Activated gamma-delta T cell treated with anti-CD3 and anti-CD28 coated beads, Interleukin-2, amount 50 U/mL, for 16 hours (primary cell): Measurements from ENCODE around the gene POLN.
"Not testable (repeated sequence)": the region's sequence is repeated elsewhere in the genome, so short reads cannot be mapped to it uniquely, and the experiment has no call there.

Experiments used
- DNase-seq: peaks from one replicate; pipeline ENCODE4 v3.0.0-alpha.2; 2020; ENCODE audit warnings: low read depth

POLN gene

GRCh38 chr4:2165391-2165790 is 76.5 kb downstream of the POLN start:
- DNase-seq = no peak

- no peak for DNase-seq
These were observed 78.6 kb downstream of the POLN start for GRCh38 chr4:2163311-2163821.

GRCh38 chr4:2161092-2161703 is 80.7 kb downstream of the POLN start:
- DNase-seq = not testable (repeated sequence)

- no peak for DNase-seq
These were observed 82.0 kb downstream of the POLN start for GRCh38 chr4:2159931-2160330.

- DNase-seq = no peak
These were observed 86.7 kb downstream of the POLN start for GRCh38 chr4:2155246-2155645.

- DNase-seq = no peak
These were observed 87.6 kb downstream of the POLN start for GRCh38 chr4:2154215-2154740.

- DNase-seq = no peak
These were observed 90.4 kb downstream of the POLN start for GRCh38 chr4:2151544-2151943.

- no peak for DNase-seq
These were observed 91.8 kb downstream of the POLN start for GRCh38 chr4:2150076-2150475.

- no peak for DNase-seq
These were observed 99.1 kb downstream of the POLN start for GRCh38 chr4:2142630-2143427.

GRCh38 chr4:2141762-2142451 is 100.0 kb downstream of the POLN start:
- DNase-seq = no peak

GRCh38 chr4:2141022-2141761 is 100.7 kb downstream of the POLN start:
- no peak for DNase-seq

GRCh38 chr4:2138846-2139500 is 102.9 kb downstream of the POLN start:
- DNase-seq = no peak

- DNase-seq = no peak
These were observed 105.2 kb downstream of the POLN start for GRCh38 chr4:2136726-2137125.

GRCh38 chr4:2135083-2135482 is 106.8 kb downstream of the POLN start:
- DNase-seq = no peak

- DNase-seq = no peak
These were observed 109.5 kb downstream of the POLN start for GRCh38 chr4:2132438-2132837.

- no peak for DNase-seq
These were observed 114.2 kb downstream of the POLN start for GRCh38 chr4:2127609-2128332.

- no peak for DNase-seq
These were observed 115.4 kb downstream of the POLN start for GRCh38 chr4:2126309-2127043.

GRCh38 chr4:2125831-2126230 is 116.1 kb downstream of the POLN start:
- no peak for DNase-seq

- DNase-seq = no peak
These were observed 116.9 kb downstream of the POLN start for GRCh38 chr4:2125023-2125422.
